C1 segment of cervical spinal cord (tissue), 14 donors: ENCODE measurements around the gene APOC3.
"Not testable (repeated sequence)": the region's sequence is repeated elsewhere in the genome, so short reads cannot be mapped to it uniquely, and the experiment has no call there.

Experiments used
- DNase-seq, 14 donors: peaks; one replicate each; lab custom pipeline; 2025; lab: John Stamatoyannopoulos, UW

The APOC3 gene

DNA sequence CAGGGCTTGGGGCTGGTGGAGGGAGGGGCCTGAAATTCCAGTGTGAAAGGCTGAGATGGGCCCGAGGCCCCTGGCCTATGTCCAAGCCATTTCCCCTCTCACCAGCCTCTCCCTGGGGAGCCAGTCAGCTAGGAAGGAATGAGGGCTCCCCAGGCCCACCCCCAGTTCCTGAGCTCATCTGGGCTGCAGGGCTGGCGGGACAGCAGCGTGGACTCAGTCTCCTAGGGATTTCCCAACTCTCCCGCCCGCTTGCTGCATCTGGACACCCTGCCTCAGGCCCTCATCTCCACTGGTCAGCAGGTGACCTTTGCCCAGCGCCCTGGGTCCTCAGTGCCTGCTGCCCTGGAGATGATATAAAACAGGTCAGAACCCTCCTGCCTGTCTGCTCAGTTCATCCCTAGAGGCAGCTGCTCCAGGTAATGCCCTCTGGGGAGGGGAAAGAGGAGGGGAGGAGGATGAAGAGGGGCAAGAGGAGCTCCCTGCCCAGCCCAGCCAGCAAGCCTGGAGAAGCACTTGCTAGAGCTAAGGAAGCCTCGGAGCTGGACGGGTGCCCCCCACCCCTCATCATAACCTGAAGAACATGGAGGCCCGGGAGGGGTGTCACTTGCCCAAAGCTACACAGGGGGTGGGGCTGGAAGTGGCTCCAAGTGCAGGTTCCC, at the start of gene APOC3:
Gene APOC3 (plus strand): TSS at position 383 of the 659 bp plus-strand sequence. CDS start 676 bp downstream, outside the sequence.
- no peak for DNase-seq

DNA sequence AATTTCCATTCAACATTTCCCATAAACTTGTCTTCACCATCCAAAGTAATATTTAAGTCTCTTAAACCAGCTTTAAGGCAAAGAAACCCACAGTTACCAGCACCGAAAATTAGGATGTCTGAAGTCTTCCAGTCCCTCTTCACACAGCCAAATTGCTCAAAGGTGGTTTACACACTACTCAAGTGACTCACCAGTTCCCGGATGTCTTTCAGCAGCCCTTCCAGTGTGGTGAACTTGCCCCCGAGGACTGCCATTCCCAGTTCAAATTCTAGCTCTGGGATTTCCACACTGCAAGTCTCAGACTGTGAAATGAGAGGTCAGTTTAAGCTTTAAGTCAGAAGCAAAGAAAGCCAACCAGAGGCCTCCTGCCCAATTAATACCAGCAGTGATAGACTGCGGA, 47.0 kb upstream of the APOC3 start:
- no peak for DNase-seq

DNA sequence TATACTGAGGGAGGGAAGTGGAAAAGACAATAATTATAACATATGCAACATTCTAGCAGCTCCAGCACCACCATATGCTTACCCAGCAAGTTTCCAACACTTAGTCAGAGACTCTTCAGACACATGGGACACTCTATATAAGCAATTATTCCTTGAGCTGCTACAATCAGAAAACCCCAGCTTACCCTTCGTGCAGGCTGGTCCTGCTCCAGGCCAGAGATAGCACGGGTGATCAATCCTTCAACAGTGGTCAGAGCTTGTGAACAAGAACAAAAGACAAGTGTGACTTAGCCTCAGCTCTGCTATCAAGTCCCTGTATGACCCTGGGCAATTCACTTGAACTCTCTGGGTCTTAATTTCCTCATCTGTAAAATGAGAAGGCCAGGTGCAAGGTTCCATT, 43.4 kb upstream of the APOC3 start:
- DNase-seq = no peak

- no peak for DNase-seq
These were observed 42.7 kb upstream of the APOC3 start for GRCh38 chr11:116786966-116787365.

DNA sequence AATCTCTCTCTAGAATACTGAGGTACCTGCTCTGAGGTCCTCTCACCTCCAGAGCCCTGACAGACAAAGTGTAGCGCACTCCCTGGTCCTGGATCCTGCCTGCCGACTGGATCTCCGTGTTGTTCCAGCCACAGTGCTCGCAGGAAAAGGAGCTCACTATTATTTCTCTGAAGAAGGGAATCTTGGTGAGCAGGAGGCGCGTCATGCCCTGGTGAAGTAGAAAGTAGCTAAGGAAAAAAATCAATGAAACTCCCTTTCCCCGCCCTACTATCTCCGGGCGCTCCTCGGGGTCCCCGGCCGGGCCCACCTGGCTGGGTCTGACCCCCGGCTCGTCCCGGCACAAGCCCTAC, 42.3 kb upstream of the APOC3 start:
- DNase-seq = no peak

DNA sequence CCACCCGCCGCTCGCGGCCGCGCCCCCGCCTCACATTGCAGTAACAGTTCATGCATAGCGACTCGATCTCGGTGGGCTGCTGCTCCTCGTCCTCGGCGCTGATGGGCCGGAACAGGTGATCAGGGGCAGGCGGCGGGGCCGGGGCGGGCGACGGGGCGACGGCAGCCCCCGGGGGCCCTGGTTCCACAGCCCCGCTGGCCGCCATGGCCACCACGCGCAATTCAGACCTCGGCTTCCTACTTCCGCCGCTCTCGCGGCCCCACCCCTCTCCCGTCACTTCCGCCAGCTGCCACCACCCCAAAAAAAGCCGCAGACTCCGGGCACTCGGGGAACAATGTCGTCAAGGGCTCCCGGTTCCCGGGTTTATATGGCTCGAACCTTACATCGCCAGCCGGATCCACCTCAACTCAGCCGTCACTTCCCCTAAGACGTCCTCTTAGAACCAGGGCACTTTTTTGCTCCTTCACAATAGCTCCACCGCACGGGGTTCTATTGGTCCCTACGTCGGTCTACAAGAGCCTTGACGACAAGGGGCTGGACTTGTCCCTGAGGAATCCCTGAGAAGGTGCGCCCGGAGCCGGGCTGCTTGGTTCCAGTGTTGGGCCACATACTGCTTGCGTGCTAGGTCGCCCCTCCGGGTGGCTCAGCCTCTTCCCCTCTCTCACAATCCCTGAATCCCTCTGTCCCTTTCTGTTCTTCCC, 41.8 kb upstream of the APOC3 start, which contains the start of gene ZPR1:
Gene ZPR1 (minus strand): TSS at position 238 of the 701 bp plus-strand sequence. CDS start 33 bp downstream, at position 205.
- peak in 13 of 14 donors; percentile 43 to 86 (median 70) for DNase-seq

- DNase-seq = no peak
These were observed 41.2 kb upstream of the APOC3 start for GRCh38 chr11:116788534-116788933.

DNA sequence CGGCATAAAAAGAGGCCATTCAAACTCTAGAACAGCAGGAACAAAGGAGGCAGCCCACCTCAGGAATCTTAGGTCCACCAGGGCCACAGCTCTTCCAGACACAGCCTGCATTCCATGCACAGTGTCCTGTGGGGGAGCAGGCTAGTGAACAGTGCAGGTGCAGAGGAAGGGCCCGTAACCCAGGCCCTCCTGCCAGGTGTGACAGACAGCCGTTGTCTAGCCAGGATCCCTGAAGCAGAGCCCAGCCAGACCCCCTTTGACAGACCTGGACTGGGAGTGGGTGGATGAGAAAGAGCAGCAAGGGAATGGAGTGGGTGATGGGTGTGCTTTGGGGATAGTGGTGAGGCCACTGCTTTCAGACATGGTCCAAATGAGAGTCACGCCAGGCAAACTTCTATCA, 40.7 kb upstream of the APOC3 start:
- no peak for DNase-seq

- DNase-seq = no peak
These were observed 39.3 kb upstream of the APOC3 start for GRCh38 chr11:116790167-116791001.

- peak in 13 of 14 donors; percentile 6 to 80 (median 51) for DNase-seq
These were observed 38.5 kb upstream of the APOC3 start for GRCh38 chr11:116791002-116791812.

DNA sequence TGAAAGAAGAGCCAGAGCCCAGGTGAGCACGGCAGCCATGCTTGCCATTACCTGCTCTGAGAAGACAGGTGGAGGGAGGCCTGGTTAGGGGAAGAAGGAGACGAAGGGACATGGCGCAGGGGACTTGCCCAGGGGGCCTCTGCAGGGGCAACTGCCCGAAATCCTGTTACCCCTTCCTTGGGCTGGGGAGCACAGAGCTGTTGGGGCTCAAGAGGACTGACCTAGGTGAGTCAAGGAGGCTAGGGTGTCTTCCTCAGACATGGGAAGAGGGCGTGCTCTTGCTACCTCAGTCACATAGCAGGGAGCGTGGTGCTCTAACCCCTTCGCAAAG, 37.9 kb upstream of the APOC3 start, which contains the start of gene APOA5:
Gene APOA5 (minus strand): TSS at position 67 of the 331 bp plus-strand sequence. CDS start 19 bp downstream, at position 48.
- no peak for DNase-seq

- DNase-seq = no peak
These were observed 37.4 kb upstream of the APOC3 start for GRCh38 chr11:116792144-116792868.

- no peak for DNase-seq
These were observed 36.6 kb upstream of the APOC3 start for GRCh38 chr11:116792869-116793771.

- DNase-seq = no peak
These were observed 36.0 kb upstream of the APOC3 start for GRCh38 chr11:116793772-116794097.

DNA sequence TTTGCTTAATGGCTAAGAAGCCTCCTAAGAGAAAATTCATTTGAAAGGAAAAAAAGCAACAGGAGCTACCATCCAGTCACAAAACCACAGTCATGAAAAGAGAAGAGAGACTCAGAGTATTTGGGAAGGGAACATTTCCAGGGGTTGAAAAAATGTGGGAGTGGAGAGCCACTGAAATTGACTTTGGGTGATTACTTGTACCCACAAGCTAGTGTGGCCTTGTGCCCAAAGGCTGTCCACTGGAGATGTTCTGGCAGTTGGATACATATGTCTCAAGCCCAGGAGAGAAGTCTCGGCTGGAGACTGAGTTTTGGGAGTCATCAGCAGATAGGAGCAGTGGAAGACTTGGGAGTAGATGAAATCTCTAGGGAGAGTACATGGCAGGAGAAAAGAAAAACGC, 34.9 kb upstream of the APOC3 start:
- DNase-seq = no peak

GRCh38 chr11:116796548-116796947, 33.2 kb upstream of the APOC3 start:
- no peak for DNase-seq

- no peak for DNase-seq
These were observed 31.9 kb upstream of the APOC3 start for GRCh38 chr11:116797816-116798215.

- no peak for DNase-seq
These were observed 31.3 kb upstream of the APOC3 start for GRCh38 chr11:116798368-116798767.

DNA sequence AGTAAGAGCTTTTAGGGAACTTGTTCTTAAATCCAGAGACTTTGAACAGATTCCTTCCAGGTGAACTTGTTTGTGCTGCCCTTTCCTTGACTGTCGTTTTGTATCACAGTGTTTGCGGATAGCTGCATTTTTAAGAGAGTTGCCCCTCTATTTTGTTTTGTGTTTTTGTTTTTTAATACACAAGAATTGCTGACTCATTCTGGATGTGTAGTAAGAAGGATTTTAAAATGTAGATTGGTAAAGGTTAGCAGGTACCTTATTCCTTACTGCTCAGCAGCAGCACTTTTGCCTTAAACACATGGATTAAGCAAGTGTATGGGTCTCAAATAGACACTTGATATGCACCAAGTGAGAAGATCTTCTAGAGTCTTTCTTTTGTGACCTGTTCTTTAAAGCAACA, 29.1 kb upstream of the APOC3 start:
- no peak for DNase-seq

DNA sequence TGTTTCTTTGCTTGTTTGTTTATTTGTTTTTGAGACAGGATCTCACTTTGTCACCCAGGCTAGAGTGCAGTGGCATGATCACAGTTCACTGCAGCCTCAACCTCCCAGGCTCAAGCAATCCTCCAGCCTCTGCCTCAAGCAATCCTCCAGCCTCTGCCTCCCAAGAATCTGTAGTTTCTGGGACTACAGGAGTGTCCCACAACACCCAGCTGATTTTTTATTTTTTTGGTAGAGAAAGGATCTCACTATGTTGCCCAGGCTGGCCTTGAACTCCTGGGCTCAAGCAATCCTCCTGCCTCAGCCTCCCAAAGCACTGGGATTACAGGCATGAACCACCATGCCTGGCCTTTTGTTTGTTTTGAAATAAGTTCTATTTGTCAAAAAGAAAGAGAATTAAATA, 28.0 kb upstream of the APOC3 start:
- not testable (repeated sequence) for DNase-seq
